ENCODE results near the gene WSCD1.

The WSCD1 gene

GRCh38 chr17:6028294-6028693, 41.9 kb upstream of the WSCD1 start:
- no peak for TF ChIP-seq CTCF (IDR thresholded peaks at IDR 0.05; ENCODE audit: low read depth, low read length)
- no peak for DNase-seq (ENCODE audit: extremely low read depth, low read depth)

GRCh38 chr17:6035801-6036394, 34.3 kb upstream of the WSCD1 start:
- TF ChIP-seq CTCF (IDR thresholded peaks at IDR 0.05; ENCODE audit: low read depth, low read length) = no peak
- DNase-seq (ENCODE audit: extremely low read depth, low read depth) = no peak

- TF ChIP-seq CTCF (IDR thresholded peaks at IDR 0.05; ENCODE audit: low read depth, low read length) = no peak
- no peak for DNase-seq (ENCODE audit: extremely low read depth, low read depth)
Observed at GRCh38 chr17:6040504-6040903, 29.7 kb upstream of the WSCD1 start.

GRCh38 chr17:6041246-6041645, 28.9 kb upstream of the WSCD1 start:
- no peak for TF ChIP-seq CTCF (IDR thresholded peaks at IDR 0.05; ENCODE audit: low read depth, low read length)
- no peak for DNase-seq (ENCODE audit: extremely low read depth, low read depth)

- DNase-seq (ENCODE audit: extremely low read depth, low read depth) = no peak
- TF ChIP-seq CTCF (IDR thresholded peaks at IDR 0.05; ENCODE audit: low read depth, low read length) = no peak
Observed at GRCh38 chr17:6043405-6043804, 26.8 kb upstream of the WSCD1 start.

- TF ChIP-seq CTCF (IDR thresholded peaks at IDR 0.05; ENCODE audit: low read depth, low read length) = no peak
- DNase-seq (ENCODE audit: extremely low read depth, low read depth) = no peak
Observed at GRCh38 chr17:6044261-6044660, 25.9 kb upstream of the WSCD1 start.

GRCh38 chr17:6045621-6046357, 24.4 kb upstream of the WSCD1 start:
- TF ChIP-seq CTCF (IDR thresholded peaks at IDR 0.05; ENCODE audit: low read depth, low read length) = no peak; the same call in 1 of the 2 replicates
- no peak for DNase-seq (ENCODE audit: extremely low read depth, low read depth)
